COLO829 (cell line): ENCODE measurements around the gene SMC4.

ENCODE experiments used
- DNase-seq: peaks from one replicate; pipeline ENCODE4 v3.0.0; 2012; ENCODE audit warnings: low spot score

The SMC4 gene

DNA sequence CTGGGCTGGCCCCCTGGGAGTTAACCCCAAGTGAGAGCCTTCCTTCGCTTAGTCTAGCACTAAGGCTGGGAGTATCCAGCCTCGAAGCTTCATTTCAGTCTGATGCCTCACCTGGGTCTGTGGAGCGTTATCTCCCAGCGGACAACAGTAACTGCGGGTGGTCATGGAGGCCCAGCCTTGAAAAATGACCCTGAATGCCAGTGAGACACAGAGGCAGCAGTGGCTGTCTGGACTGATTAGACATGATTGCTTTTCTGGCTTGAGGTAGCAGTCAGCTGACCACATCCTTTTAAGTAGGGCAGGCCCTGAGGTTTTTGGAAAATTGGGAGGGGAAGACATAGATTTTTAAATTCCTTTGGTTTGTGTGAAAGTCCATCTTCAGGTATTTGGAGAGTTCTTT lies 78.3 kb downstream of the SMC4 start:
- no peak for DNase-seq

DNA sequence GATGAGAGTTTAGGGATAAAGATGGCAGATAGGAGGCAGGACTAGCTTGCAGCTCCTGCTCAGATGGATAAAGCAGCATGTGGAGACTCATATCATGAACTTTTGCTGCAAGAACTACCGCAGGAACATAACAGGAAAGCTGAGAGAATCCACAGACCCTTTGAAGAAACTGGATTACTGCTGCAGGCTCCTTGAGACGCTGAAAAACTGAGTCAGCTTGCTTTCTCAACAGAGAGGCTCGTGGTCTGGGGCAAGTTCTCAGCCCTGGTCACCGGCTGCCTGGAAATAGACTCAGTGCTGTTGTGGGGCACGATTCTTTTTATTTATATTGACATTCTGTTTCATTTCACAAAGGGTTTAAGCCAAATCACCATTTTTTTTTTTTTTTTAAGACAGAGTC lies 78.9 kb downstream of the SMC4 start:
- DNase-seq: no peak

DNA sequence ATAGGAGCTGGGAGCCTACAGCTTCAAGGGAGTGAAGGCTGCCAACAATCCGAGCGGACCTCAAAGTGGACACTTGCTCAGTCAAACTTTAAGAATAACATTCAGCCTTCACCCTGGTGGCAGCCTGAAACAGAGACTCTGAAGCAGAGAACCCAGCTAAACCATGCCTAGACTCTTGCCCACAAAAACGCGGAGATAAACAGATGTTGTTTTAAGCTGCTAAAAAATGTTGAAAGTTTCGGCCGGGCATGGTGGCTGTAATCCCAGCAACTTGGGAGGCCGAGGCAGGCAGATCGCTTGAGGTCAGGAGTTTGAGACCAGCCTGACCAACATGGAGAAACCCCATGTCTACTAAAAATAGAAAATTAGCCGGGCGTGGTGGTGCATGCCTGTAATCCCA lies 79.9 kb downstream of the SMC4 start:
- DNase-seq: no peak

DNA sequence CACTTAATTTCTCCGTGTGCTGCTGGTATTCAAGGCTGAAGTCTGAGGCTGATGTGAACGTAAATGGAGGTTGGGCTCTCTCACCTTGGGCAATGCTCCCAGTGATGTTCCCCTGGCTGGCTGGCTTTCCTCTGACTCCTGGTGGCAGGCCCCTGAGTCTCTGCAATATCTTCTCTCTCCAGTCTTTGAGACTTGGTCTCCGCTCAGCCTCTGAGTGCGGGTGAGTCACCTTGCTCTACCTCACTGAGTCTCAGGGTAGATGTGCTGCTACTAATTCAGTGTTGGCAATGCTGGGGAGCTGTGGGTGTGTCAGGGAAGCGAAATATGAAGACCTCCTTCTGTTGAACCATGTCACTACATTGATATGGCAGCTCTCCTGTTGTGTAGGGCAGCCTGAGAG lies 81.5 kb downstream of the SMC4 start:
- DNase-seq: no peak

DNA sequence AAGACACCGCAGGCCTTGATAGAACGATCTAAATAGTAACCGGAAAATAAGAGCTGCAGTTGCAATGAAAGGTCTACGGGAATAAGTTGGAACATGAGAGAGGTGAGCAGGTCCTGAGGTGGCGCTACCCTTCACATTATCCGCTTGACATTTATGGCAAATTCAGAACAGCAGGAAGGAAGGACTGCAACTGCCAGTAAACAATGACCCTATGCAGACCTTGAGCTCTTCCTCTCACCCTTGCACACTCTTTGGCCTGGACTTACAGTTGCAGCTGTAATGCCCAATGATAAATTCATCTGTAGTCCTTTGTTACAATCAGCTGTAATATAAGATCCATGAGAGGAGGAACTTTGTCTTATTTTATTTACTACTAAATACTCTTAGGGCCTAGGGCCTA lies 82.4 kb downstream of the SMC4 start:
- no peak for DNase-seq

DNA sequence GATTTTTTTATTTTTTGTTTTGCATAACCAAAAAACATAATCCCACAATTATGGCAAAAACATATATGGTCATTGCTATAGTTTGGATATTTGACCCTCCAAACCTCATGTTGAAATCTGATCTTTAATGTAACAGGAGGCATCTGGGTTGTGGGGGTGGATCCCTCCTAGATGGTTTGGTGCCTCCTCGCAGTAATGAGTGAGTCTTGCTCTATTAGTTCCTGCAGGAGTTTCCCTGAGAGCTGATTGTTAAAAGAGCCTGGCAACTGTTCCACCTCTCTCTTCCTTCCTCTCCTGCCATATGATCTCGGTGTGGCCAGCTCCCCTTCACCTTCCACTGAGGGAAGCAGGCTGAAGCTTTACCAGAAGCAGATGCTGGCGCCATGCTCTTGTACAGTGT lies 83.3 kb downstream of the SMC4 start:
- DNase-seq: no peak
